ENCODE data around the gene NRDC. TPM values are rescaled to one million over a fixed set of nuclear protein-coding genes. Genes with fewer than 3 reads are reported as not detected.

Gene NRDC
- total RNA-seq, 1 donor from 2014 or later = 127 TPM

DNA sequence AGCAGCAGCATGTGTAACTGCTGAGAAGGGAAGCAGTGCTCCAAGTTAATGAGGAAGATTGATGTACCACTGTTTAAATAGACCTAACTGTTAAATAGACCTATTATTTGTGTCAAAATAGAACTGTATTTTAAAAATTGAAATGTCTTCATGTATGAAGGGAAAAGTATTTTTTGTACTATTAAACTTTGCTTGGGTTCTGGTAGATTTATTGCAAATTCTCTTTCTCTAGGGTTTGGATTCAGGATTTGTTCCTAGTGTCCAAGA, 133.3 kb downstream of the NRDC start:
- no peaks in the 10 kb centered on the region for H3K27me3 Mint-ChIP-seq (ENCODE audit: unreplicated experiment)
- H3K9me3 Mint-ChIP-seq (ENCODE audit: unreplicated experiment) = no peaks in the 10 kb centered on the region
- TF ChIP-seq, protein P1, sequence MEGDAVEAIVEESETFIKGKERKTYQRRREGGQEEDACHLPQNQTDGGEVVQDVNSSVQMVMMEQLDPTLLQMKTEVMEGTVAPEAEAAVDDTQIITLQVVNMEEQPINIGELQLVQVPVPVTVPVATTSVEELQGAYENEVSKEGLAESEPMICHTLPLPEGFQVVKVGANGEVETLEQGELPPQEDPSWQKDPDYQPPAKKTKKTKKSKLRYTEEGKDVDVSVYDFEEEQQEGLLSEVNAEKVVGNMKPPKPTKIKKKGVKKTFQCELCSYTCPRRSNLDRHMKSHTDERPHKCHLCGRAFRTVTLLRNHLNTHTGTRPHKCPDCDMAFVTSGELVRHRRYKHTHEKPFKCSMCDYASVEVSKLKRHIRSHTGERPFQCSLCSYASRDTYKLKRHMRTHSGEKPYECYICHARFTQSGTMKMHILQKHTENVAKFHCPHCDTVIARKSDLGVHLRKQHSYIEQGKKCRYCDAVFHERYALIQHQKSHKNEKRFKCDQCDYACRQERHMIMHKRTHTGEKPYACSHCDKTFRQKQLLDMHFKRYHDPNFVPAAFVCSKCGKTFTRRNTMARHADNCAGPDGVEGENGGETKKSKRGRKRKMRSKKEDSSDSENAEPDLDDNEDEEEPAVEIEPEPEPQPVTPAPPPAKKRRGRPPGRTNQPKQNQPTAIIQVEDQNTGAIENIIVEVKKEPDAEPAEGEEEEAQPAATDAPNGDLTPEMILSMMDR (IDR thresholded peaks at IDR 0.05; ENCODE audit: partially characterized antibody, unreplicated experiment) = no peak
- no peaks in the 10 kb centered on the region for H3K4me1 Mint-ChIP-seq (ENCODE audit: low read depth, unreplicated experiment)
- no peak for DNase-seq
- H3K4me3 Mint-ChIP-seq (ENCODE audit: unreplicated experiment) = no peak overlapping the region
- H3K27ac Mint-ChIP-seq (ENCODE audit: unreplicated experiment) = no peak overlapping the region
- H3K36me3 Mint-ChIP-seq (ENCODE audit: unreplicated experiment) = no peaks in the 10 kb centered on the region

GRCh38 chr1:51744506-51745303, 133.8 kb downstream of the NRDC start:
- no peak for DNase-seq
- H3K36me3 Mint-ChIP-seq (ENCODE audit: unreplicated experiment) = no peaks in the 10 kb centered on the region
- H3K27ac Mint-ChIP-seq (ENCODE audit: unreplicated experiment) = no peak overlapping the region
- H3K4me3 Mint-ChIP-seq (ENCODE audit: unreplicated experiment) = no peak overlapping the region
- TF ChIP-seq, protein P1 (IDR thresholded peaks at IDR 0.05; ENCODE audit: partially characterized antibody, unreplicated experiment) = no peak
- no peaks in the 10 kb centered on the region for H3K4me1 Mint-ChIP-seq (ENCODE audit: low read depth, unreplicated experiment)
- H3K9me3 Mint-ChIP-seq (ENCODE audit: unreplicated experiment) = no peaks in the 10 kb centered on the region
- no peaks in the 10 kb centered on the region for H3K27me3 Mint-ChIP-seq (ENCODE audit: unreplicated experiment)

DNA sequence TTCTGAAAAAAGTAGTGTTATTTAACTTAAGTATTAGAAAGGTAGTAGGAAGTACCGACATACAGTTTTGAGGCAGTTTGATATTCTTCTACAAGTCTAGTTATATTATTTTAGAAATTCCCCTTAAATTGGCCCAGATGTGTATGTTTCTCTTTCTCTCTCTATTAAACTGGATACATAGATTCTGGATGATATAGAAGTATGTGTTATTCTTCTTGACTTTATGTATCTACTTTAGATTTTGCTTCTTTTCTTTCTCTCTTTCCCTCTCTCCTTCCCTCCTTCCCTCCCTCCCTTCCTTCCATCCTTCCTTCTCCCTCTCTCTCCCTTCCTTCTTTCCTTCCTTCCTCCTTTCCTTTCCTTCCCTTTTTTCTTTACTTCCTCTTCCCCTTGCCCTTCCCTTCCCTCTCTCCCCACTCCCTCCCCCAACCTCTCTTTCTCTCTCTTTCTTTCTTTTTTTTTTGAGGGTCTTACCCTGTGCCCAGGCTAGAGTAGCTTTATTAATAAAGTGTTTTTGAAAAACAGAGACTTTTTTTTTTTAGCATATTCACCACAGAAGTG, 137.3 kb downstream of the NRDC start:
- Mint-ChIP-seq H3K36me3 (ENCODE audit: unreplicated experiment) (no peaks in the 10 kb centered on the region), H3K27ac (ENCODE audit: unreplicated experiment) (no peak overlapping the region)

GRCh38 chr1:51740652-51741051, 137.9 kb downstream of the NRDC start:
- no peaks in the 10 kb centered on the region for H3K9me3 Mint-ChIP-seq (ENCODE audit: unreplicated experiment)
- DNase-seq = no peak
- TF ChIP-seq, protein P1 (IDR thresholded peaks at IDR 0.05; ENCODE audit: partially characterized antibody, unreplicated experiment) = no peak
- no peaks in the 10 kb centered on the region for H3K27me3 Mint-ChIP-seq (ENCODE audit: unreplicated experiment)
- H3K27ac Mint-ChIP-seq (ENCODE audit: unreplicated experiment) = no peak overlapping the region
- no peaks in the 10 kb centered on the region for H3K4me1 Mint-ChIP-seq (ENCODE audit: low read depth, unreplicated experiment)
- H3K4me3 Mint-ChIP-seq (ENCODE audit: unreplicated experiment) = no peak overlapping the region
- H3K36me3 Mint-ChIP-seq (ENCODE audit: unreplicated experiment) = no peaks in the 10 kb centered on the region

More for the DNA sequence above, 137.3 kb downstream of the NRDC start:
- Mint-ChIP-seq H3K27me3 (ENCODE audit: unreplicated experiment) (no peaks in the 10 kb centered on the region), H3K4me1 (ENCODE audit: low read depth, unreplicated experiment) (no peaks in the 10 kb centered on the region), H3K9me3 (ENCODE audit: unreplicated experiment) (no peaks in the 10 kb centered on the region), H3K4me3 (ENCODE audit: unreplicated experiment) (no peak overlapping the region)
- DNase-seq = no peak
- TF ChIP-seq, protein P1 (IDR thresholded peaks at IDR 0.05; ENCODE audit: partially characterized antibody, unreplicated experiment) = no peak

Small RNA genes within 50 kb of the gene (microRNA-seq; reads per million reads assigned to microRNA genes)
- gene MIR761 (ENCODE audit: unreplicated experiment) = not detected

Other genes starting within 250 kb of the NRDC start
- 12.9 TPM for gene RAB3B, start 112.0 kb upstream of the NRDC start, total RNA-seq (ENCODE audit: unreplicated experiment)
- gene KTI12, start 155.1 kb upstream of the NRDC start, total RNA-seq (ENCODE audit: unreplicated experiment) = 8.6 TPM
- gene TXNDC12, start 176.5 kb upstream of the NRDC start, total RNA-seq (ENCODE audit: unreplicated experiment) = 27.2 TPM
- 90.5 TPM for gene BTF3L4, start 177.6 kb upstream of the NRDC start, total RNA-seq (ENCODE audit: unreplicated experiment)